OCI-LY7 (cell line): ENCODE results near the gene ZNF469.

Source experiments
- EZH2phosphoT487 ChIP-seq: fragments of 200-600 bp; sonication (generic); IDR thresholded peaks from 2 replicates; pipeline ENCODE4 v1.6.1; 2018; ENCODE audit warnings: low read depth, borderline replicate concordance, mild to moderate bottlenecking, mixed run types, antibody characterized with exemption, low read length, moderate library complexity, mixed read lengths
- TF ChIP-seq, protein P1 (sequence below): fragments of 200-600 bp; sonication (generic); conservative IDR thresholded peaks from 2 replicates; pipeline ENCODE4 v1.5.1; 2014; ENCODE audit warnings: mild to moderate bottlenecking, antibody characterized with exemption, low read length, moderate library complexity, mixed read lengths

DNA sequence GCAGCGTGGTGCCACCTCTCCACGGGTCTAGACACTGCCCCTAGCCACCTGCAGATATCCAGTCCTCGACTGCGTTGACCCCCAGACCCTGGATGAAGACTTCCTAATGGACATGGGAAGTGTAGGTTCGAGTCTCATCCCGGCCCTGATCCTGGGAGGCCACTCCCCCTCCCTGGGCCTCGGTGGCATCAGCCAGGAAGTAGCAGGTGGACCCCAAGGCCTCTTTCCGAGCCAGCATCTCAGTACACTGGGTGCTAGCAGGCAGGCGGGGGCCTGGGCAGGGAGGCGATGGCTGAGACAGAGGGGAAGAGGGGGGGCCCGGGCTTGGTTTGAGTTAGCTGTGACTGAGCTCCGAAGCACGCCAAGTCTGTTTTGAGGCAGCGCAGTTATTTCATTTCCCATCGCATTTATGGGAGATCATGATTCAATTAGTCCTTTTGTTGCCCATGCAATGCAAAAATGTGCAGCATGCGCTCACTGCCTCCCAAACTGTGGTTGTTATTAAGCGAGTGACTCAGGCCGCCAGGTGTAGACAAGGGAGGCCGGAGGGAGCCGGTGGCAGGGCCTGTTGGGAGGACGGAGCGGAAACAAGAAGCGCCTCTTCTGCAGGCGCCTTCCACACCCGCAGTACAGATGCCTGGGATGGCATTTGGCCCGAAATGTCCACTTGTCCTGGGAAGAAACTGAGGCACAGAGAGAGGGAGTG lies 25.3 kb upstream of the ZNF469 start:
- TF ChIP-seq, protein P1, sequence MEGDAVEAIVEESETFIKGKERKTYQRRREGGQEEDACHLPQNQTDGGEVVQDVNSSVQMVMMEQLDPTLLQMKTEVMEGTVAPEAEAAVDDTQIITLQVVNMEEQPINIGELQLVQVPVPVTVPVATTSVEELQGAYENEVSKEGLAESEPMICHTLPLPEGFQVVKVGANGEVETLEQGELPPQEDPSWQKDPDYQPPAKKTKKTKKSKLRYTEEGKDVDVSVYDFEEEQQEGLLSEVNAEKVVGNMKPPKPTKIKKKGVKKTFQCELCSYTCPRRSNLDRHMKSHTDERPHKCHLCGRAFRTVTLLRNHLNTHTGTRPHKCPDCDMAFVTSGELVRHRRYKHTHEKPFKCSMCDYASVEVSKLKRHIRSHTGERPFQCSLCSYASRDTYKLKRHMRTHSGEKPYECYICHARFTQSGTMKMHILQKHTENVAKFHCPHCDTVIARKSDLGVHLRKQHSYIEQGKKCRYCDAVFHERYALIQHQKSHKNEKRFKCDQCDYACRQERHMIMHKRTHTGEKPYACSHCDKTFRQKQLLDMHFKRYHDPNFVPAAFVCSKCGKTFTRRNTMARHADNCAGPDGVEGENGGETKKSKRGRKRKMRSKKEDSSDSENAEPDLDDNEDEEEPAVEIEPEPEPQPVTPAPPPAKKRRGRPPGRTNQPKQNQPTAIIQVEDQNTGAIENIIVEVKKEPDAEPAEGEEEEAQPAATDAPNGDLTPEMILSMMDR = no peak
- no peak for TF ChIP-seq EZH2phosphoT487
